Epithelial cell of alveolus of lung (primary cell): Measurements from ENCODE around the gene METTL18. TPM values are rescaled to one million over a fixed set of nuclear protein-coding genes. Genes with fewer than 3 reads are reported as not detected.

Source experiments
- total RNA-seq: library from RNA; depleted of rRNA; stranded (reverse); fragments of >200 nt; gene quantifications from 2 replicates; pipeline ENCODE4 v1.2.1, GENCODE V29; 2015

The METTL18 gene
- 5.4 and 8.3 TPM in 2 replicates for total RNA-seq

GRCh38 chr1:169794530-169795416 is at the start of gene METTL18:
METTL18 (minus strand) TSS chr1:169794907; CDS start chr1:169793695, 1,212 bp downstream.

Other genes with a start within 250 kb of the METTL18 start
- under 0.01 TPM in 1 of 2 replicates, not detected in the other for gene F5, start 208.4 kb downstream of the METTL18 start, total RNA-seq
- gene SELP, start 164.8 kb downstream of the METTL18 start, total RNA-seq, result not detected in 2 replicates
- 0.26 TPM in 1 of 2 replicates, not detected in the other for gene SELL, start 83.3 kb downstream of the METTL18 start, total RNA-seq
- gene SELE, start 60.8 kb downstream of the METTL18 start, total RNA-seq, result not detected in 2 replicates
- gene SCYL3, start 99.0 kb upstream of the METTL18 start, total RNA-seq, result 4.9 and 12.2 TPM in 2 replicates